Liver (tissue), 9 donors: ENCODE results near the gene MYO1C. TPM values are rescaled to one million over a fixed set of nuclear protein-coding genes. Genes with fewer than 3 reads are reported as not detected.
A peak's percentile ranks its signal among the peaks of the same experiment; 100 is the strongest.

Source experiments
- DNase-seq: peaks from one replicate; pipeline ENCODE4 v3.0.0-alpha.2; 2017; ENCODE audit warnings: low spot score
- H3K27ac ChIP-seq, 2 donors: one replicate each; pipeline ENCODE4 v1.7.0; 2013; ENCODE audit warnings: inconsistent platforms in 2 of 2, low read length in 2 of 2, control low read depth in 1 of 2, low read depth in 1 of 2, mild to moderate bottlenecking in 1 of 2
- H3K27me3 ChIP-seq, 4 donors: one replicate each; pipeline versions ENCODE4 v1.6.1 to v1.7.0; 2013; ENCODE audit warnings: low read length in 3 of 4, inconsistent platforms in 1 of 4, mild to moderate bottlenecking in 1 of 4, moderate library complexity in 1 of 4; ENCODE audit not compliant: control insufficient read depth in 4 of 4, insufficient read depth in 4 of 4
- H3K36me3 ChIP-seq, 4 donors: one replicate each; pipeline versions ENCODE4 v1.6.1 to v1.7.0; 2013; ENCODE audit warnings: low read length in 3 of 4, mild to moderate bottlenecking in 3 of 4, low read depth in 1 of 4, moderate library complexity in 1 of 4; ENCODE audit not compliant: control insufficient read depth in 4 of 4, insufficient read depth in 3 of 4
- H3K4me1 ChIP-seq, 4 donors: one replicate each; pipeline versions ENCODE4 v1.6.1 to v1.7.0; 2013; ENCODE audit warnings: low read length in 3 of 4, mild to moderate bottlenecking in 3 of 4, moderate library complexity in 1 of 4; ENCODE audit not compliant: control insufficient read depth in 4 of 4, insufficient read depth in 4 of 4
- H3K4me3 ChIP-seq, 3 donors: one replicate each; pipeline versions ENCODE4 v1.6.1 to v1.7.0; 2013; ENCODE audit warnings: low read length in 3 of 3, control low read depth in 1 of 3, low read depth in 1 of 3, mild to moderate bottlenecking in 1 of 3
- H3K9ac ChIP-seq, 2 donors: one replicate each; pipeline ENCODE4 v1.7.0; 2013; ENCODE audit warnings: low read length in 2 of 2, mild to moderate bottlenecking in 2 of 2, moderate library complexity in 2 of 2, control low read depth in 1 of 2, low read depth in 1 of 2
- H3K9me3 ChIP-seq, 4 donors: one replicate each; pipeline versions ENCODE4 v1.6.1 to v1.7.0; 2013; ENCODE audit warnings: low read length in 3 of 4; ENCODE audit not compliant: control insufficient read depth in 4 of 4
- ATF3 ChIP-seq: IDR thresholded peaks from 2 replicates; pipeline ENCODE4 v1.6.1; 2016; ENCODE audit warnings: antibody characterized with exemption
- EGR1 ChIP-seq, 2 donors: IDR thresholded peaks; 2 replicates each; pipeline ENCODE4 v1.6.1; 2016 to 2018; ENCODE audit warnings: antibody characterized with exemption in 2 of 2, low read depth in 2 of 2
- FOXA1 ChIP-seq: IDR thresholded peaks from 2 replicates; pipeline ENCODE4 v1.6.1; 2016; ENCODE audit warnings: antibody characterized with exemption
- FOXA2 ChIP-seq: IDR thresholded peaks from 2 replicates; pipeline ENCODE4 v1.6.1; 2016; ENCODE audit warnings: antibody characterized with exemption
- GABPA ChIP-seq, 2 donors: IDR thresholded peaks in 1 of 2; conservative IDR thresholded peaks in 1 of 2; 2 replicates each; pipeline ENCODE4 v1.6.1; 2016; ENCODE audit warnings: antibody characterized with exemption in 2 of 2, mild to moderate bottlenecking in 1 of 2, moderate library complexity in 1 of 2
- HNF4A ChIP-seq, 2 donors: conservative IDR thresholded peaks; 2 replicates each; pipeline ENCODE4 v1.6.1; 2016; ENCODE audit warnings: antibody characterized with exemption in 2 of 2, mild to moderate bottlenecking in 2 of 2
- HNF4G ChIP-seq: IDR thresholded peaks from 2 replicates; pipeline ENCODE4 v1.6.1; 2016; ENCODE audit warnings: antibody characterized with exemption
- JUND ChIP-seq, 2 donors: IDR thresholded peaks; 2 replicates each; pipeline ENCODE4 v1.6.1; 2016; ENCODE audit warnings: antibody characterized with exemption in 2 of 2
- NR2F2 ChIP-seq: IDR thresholded peaks from 2 replicates; pipeline ENCODE4 v1.6.1; 2016; ENCODE audit warnings: antibody characterized with exemption
- RAD21 ChIP-seq, 2 donors: IDR thresholded peaks; 2 replicates each; pipeline ENCODE4 v1.6.1; 2016; ENCODE audit warnings: antibody characterized with exemption in 2 of 2, mild to moderate bottlenecking in 2 of 2
- RXRA ChIP-seq, 2 donors: IDR thresholded peaks; 2 replicates each; pipeline ENCODE4 v1.6.1; 2017 to 2018; ENCODE audit warnings: antibody characterized with exemption in 2 of 2, mild to moderate bottlenecking in 1 of 2
- SP1 ChIP-seq: IDR thresholded peaks from 2 replicates; pipeline ENCODE4 v1.6.1; 2018; ENCODE audit warnings: antibody characterized with exemption, mild to moderate bottlenecking
- TAF1 ChIP-seq: conservative IDR thresholded peaks from 2 replicates; pipeline ENCODE4 v1.6.1; 2016; ENCODE audit warnings: antibody characterized with exemption, mild to moderate bottlenecking
- YY1 ChIP-seq: IDR thresholded peaks from 2 replicates; pipeline ENCODE4 v1.6.1; 2016; ENCODE audit warnings: antibody characterized with exemption, mild to moderate bottlenecking
- ZBTB33 ChIP-seq: IDR thresholded peaks from 2 replicates; pipeline ENCODE4 v1.6.1; 2016; ENCODE audit warnings: antibody characterized with exemption
- WGBS: extraction: QIAGEN DNeasy Blood & Tissue Kit; methylation state at CpG from one replicate; pipeline ENCODE4 v1.1.7; 2013; 5-methylcytosine and 5-hydroxymethylcytosine counted together
- polyA plus RNA-seq, 2 donors: library from polyadenylated mRNA; stranded (reverse) in 1 of 2; unstranded in 1 of 2; fragments of 200-250 nt in 1 of 2; fragments of >200 nt in 1 of 2; fragmentation: Nextera tagmentation in 1 of 2; extraction: Ambion mirVana in 1 of 2; gene quantifications; one replicate each; pipeline versions ENCODE4 v1.2.1 to v1.2.3, GENCODE V29; 2013 to 2015
- total RNA-seq, 2 donors: library from RNA; depleted of rRNA; stranded (reverse); fragments of >200 nt; gene quantifications; one replicate each; pipeline ENCODE4 v1.2.3, GENCODE V29; 2014
- TF ChIP-seq, protein P1 (sequence below): fragments of 150-350 bp; IDR thresholded peaks from 2 replicates; pipeline ENCODE4 v1.5.1; 2017; ENCODE audit warnings: improper control_type of control experiment, low read depth, low read length; ENCODE audit not compliant: missing input control
- TF ChIP-seq, protein P2 (sequence below): IDR thresholded peaks from 2 replicates; pipeline ENCODE4 v1.6.1; 2016; ENCODE audit warnings: antibody characterized with exemption
- TF ChIP-seq, protein P3 (sequence below): IDR thresholded peaks from 2 replicates; pipeline ENCODE4 v1.6.1; 2016; ENCODE audit warnings: antibody characterized with exemption, mild to moderate bottlenecking
- donor health status: healthy.
- donor health status: healthy.
- donor health status: healthy.
- donor health status: healthy.
- donor health status: healthy.

Gene MYO1C
- total and polyA plus RNA-seq, 4 donors, result 20.3 to 61.7 (median 28.2) TPM

DNA sequence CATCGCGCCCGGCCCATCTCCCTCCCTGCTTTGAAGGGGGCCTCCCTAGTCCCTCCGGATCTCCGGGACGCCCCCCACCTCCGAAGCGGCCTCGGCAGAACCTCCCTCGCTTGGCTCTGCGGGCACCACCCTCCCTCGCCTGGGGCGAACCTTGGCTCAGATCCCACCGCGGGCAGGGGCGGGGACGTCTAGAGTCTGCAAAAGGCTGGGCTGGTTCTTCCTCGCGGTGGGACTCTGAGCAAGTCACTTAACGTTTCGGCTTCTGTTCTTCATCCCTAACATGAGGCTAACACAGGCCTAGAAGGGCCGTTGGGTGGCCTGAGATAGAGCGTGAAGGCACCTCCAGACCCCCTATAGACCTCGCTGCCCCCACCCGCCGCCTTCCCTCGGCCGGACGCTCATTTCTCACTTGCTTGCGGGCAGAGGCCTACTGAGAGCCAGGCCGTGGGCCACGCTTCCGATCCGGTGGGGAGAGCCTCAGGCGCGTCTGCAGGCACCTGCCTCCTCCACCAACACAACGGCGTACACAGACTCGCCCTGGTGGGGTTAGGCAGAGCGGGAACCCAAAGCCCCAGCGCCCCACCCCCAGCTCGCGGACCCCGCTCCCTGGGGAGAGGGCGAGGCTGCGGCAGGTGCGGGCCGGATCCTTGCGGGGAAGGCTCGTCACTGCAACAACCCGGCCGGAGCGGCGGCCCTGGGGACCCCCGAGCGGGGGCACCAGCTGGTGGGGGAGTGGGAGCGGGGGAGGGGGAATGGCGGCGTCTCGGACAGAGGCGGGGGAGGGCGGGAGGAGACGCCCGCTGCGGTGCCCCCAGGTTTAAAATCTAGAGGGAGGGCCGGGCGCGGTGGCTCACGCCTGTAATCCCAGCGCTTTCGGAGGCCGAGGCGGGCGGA lies 5.4 kb downstream of the MYO1C start:
- 50% methylated on average over 74 of the region's 74 CpGs for WGBS
- H3K9ac ChIP-seq, result peak overlapping the region in 1 of 2 donors; percentile 4
- peaks cover 0 to 9% (median 3%) of the 10 kb centered on the region in 4 donors for H3K36me3 ChIP-seq
- peak; percentile 73 for DNase-seq
- no peak for TF ChIP-seq HNF4A (conservative IDR thresholded peaks at IDR 0.05)
- no peak for TF ChIP-seq ATF3
- no peak for TF ChIP-seq EGR1 (IDR thresholded peaks at IDR 0.05; ENCODE audit: low read depth in 2 of 2)
- TF ChIP-seq JUND (IDR thresholded peaks at IDR 0.05), result no peak
- TF ChIP-seq TAF1, result no peak
- no peaks in the 10 kb centered on the region for H3K9me3 ChIP-seq
- H3K4me3 ChIP-seq, result peak overlapping the region in 1 of 3 donors; percentile 61
- peak overlapping the region; percentile 84 to 88 for H3K27ac ChIP-seq
- peaks cover 13 to 72% (median 35%) of the 10 kb centered on the region in 4 donors for H3K4me1 ChIP-seq
- no peaks in the 10 kb centered on the region for H3K27me3 ChIP-seq

DNA sequence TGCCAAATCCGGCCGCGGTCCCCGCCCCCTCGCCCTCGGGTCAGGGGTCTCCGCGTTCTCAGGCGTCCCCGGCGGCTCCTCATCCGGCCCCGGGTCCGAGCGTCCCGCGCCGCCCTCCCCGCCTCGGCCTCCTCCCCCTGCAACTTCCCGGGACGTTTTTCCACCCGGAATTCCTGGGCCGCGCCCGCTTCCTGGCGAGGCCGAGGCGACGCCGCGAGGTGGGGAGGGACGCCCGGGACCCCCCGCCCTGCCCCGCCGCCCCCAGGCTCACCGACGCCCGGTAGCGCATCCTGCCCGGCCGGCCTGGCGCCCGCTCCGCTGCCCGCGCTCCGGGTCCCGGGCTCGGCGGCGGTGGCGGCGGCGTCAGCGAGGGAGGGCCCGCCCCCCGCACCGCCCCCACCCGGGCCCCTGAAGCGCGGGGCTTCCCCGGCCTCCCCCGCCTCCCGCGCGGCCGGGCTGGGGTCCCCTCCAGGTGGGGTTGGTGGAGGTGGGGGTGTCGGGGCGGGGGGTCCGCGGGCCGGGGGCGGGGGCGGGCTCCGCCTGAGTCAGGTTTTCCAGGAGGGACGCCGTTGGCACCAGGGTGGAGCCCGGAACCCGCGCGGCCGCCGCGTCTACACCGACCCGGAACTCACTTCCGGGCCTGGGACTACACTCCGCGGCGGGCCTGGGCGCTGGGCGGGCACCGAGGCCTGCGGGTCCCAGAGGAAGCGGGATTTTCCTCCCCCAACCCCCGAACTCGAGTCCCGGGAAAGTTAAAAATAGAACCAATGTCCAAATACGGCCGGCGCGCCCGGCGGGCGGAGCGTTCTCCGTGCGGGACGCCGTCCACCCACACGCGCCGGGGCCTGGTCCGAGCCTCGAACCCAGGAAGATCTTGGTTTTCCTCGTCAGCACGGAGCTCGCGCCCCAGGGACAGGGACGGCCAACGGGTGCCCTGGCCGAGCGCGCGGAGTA lies 6.8 kb downstream of the MYO1C start:
- no peak for TF ChIP-seq NR2F2
- TF ChIP-seq, protein P1, sequence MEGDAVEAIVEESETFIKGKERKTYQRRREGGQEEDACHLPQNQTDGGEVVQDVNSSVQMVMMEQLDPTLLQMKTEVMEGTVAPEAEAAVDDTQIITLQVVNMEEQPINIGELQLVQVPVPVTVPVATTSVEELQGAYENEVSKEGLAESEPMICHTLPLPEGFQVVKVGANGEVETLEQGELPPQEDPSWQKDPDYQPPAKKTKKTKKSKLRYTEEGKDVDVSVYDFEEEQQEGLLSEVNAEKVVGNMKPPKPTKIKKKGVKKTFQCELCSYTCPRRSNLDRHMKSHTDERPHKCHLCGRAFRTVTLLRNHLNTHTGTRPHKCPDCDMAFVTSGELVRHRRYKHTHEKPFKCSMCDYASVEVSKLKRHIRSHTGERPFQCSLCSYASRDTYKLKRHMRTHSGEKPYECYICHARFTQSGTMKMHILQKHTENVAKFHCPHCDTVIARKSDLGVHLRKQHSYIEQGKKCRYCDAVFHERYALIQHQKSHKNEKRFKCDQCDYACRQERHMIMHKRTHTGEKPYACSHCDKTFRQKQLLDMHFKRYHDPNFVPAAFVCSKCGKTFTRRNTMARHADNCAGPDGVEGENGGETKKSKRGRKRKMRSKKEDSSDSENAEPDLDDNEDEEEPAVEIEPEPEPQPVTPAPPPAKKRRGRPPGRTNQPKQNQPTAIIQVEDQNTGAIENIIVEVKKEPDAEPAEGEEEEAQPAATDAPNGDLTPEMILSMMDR, result no peak
- no peak for TF ChIP-seq RXRA (IDR thresholded peaks at IDR 0.05)
- no peak for TF ChIP-seq FOXA2
- no peak for TF ChIP-seq SP1
- TF ChIP-seq TAF1, result no peak
- TF ChIP-seq EGR1 (IDR thresholded peaks at IDR 0.05; ENCODE audit: low read depth in 2 of 2), result no peak
- TF ChIP-seq RAD21 (IDR thresholded peaks at IDR 0.05), result no peak
- no peak for TF ChIP-seq HNF4A (conservative IDR thresholded peaks at IDR 0.05)
- TF ChIP-seq HNF4G, result no peak
- TF ChIP-seq, protein P2, sequence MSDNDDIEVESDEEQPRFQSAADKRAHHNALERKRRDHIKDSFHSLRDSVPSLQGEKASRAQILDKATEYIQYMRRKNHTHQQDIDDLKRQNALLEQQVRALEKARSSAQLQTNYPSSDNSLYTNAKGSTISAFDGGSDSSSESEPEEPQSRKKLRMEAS, result no peak
- TF ChIP-seq FOXA1, result no peak
- TF ChIP-seq ZBTB33, result no peak
- no peak for TF ChIP-seq JUND (IDR thresholded peaks at IDR 0.05)
- TF ChIP-seq, protein P3, sequence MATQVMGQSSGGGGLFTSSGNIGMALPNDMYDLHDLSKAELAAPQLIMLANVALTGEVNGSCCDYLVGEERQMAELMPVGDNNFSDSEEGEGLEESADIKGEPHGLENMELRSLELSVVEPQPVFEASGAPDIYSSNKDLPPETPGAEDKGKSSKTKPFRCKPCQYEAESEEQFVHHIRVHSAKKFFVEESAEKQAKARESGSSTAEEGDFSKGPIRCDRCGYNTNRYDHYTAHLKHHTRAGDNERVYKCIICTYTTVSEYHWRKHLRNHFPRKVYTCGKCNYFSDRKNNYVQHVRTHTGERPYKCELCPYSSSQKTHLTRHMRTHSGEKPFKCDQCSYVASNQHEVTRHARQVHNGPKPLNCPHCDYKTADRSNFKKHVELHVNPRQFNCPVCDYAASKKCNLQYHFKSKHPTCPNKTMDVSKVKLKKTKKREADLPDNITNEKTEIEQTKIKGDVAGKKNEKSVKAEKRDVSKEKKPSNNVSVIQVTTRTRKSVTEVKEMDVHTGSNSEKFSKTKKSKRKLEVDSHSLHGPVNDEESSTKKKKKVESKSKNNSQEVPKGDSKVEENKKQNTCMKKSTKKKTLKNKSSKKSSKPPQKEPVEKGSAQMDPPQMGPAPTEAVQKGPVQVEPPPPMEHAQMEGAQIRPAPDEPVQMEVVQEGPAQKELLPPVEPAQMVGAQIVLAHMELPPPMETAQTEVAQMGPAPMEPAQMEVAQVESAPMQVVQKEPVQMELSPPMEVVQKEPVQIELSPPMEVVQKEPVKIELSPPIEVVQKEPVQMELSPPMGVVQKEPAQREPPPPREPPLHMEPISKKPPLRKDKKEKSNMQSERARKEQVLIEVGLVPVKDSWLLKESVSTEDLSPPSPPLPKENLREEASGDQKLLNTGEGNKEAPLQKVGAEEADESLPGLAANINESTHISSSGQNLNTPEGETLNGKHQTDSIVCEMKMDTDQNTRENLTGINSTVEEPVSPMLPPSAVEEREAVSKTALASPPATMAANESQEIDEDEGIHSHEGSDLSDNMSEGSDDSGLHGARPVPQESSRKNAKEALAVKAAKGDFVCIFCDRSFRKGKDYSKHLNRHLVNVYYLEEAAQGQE, result no peak
- no peak for TF ChIP-seq GABPA (IDR thresholded peaks at IDR 0.05 in 1 of 2, conservative IDR thresholded peaks at IDR 0.05 in 1 of 2)
- TF ChIP-seq ATF3, result no peak
- TF ChIP-seq YY1, result no peak
- Histone ChIP-seq H3K27me3 (no peaks in the 10 kb centered on the region), H3K27ac (peak overlapping the region; percentile 84 to 88), H3K9me3 (no peaks in the 10 kb centered on the region), H3K4me3 (peak overlapping the region; percentile 53 to 90 (median 65)), H3K36me3 (peaks cover 3 to 12% (median 5%) of the 10 kb centered on the region in 4 donors), H3K4me1 (peaks cover 11 to 64% (median 33%) of the 10 kb centered on the region in 4 donors), H3K9ac (peak overlapping the region; percentile 43 to 53)
- 3% methylated on average over 127 of the region's 127 CpGs for WGBS
- DNase-seq, result no peak
